Astrocyte (in vitro differentiated cells and primary cell): Measurements from ENCODE around the gene ABCA5. TPM values are rescaled to one million over a fixed set of nuclear protein-coding genes. Genes with fewer than 3 reads are reported as not detected.

Source experiments
- DNase-seq: peaks from one replicate; pipeline ENCODE4 v3.0.0-alpha.2; 2010; ENCODE audit warnings: low read depth
- FAIRE-seq: peaks from 2 replicates; lab custom pipeline; 2011; peaks lifted over from hg19 to GRCh38; lab: Jason Lieb, UNC
- H2AFZ ChIP-seq: 2 replicates; pipeline ENCODE4 v1.6.0; 2012; ENCODE audit warnings: low read depth, low read length, inconsistent platforms
- H3K27ac ChIP-seq: 2 replicates; pipeline ENCODE4 v1.5.1; 2011; ENCODE audit warnings: low read depth, low read length, inconsistent platforms
- H3K27me3 ChIP-seq: 2 replicates; pipeline ENCODE4 v1.6.0; 2011; ENCODE audit warnings: low read length, inconsistent platforms; ENCODE audit not compliant: insufficient read depth
- H3K36me3 ChIP-seq: 2 replicates; pipeline ENCODE4 v1.5.1; 2011; ENCODE audit warnings: low read length, inconsistent platforms; ENCODE audit not compliant: insufficient read depth
- H3K4me1 ChIP-seq: 2 replicates; pipeline ENCODE4 v1.5.1; 2011; ENCODE audit warnings: low read length, inconsistent platforms; ENCODE audit not compliant: insufficient read depth
- H3K4me2 ChIP-seq: 2 replicates; pipeline ENCODE4 v1.6.0; 2012; ENCODE audit warnings: low read length, inconsistent platforms
- H3K4me3 ChIP-seq: 2 replicates; pipeline ENCODE4 v1.5.1; 2011; ENCODE audit warnings: low read depth, mild to moderate bottlenecking, low read length, inconsistent platforms; ENCODE audit not compliant: insufficient read depth
- H3K79me2 ChIP-seq: 2 replicates; pipeline ENCODE4 v1.6.0; 2012; ENCODE audit warnings: mild to moderate bottlenecking, low read length, inconsistent platforms; ENCODE audit not compliant: insufficient read depth
- H3K9ac ChIP-seq: 2 replicates; pipeline ENCODE4 v1.6.0; 2012; ENCODE audit warnings: mild to moderate bottlenecking, low read length, inconsistent platforms
- H3K9me3 ChIP-seq: 2 replicates; pipeline ENCODE4 v1.5.1; 2012; ENCODE audit warnings: low read depth, mild to moderate bottlenecking, low read length, inconsistent platforms; ENCODE audit not compliant: insufficient read depth
- H4K20me1 ChIP-seq: 2 replicates; pipeline ENCODE4 v1.6.0; 2012; ENCODE audit warnings: low read length, inconsistent platforms; ENCODE audit not compliant: insufficient read depth
- H3K27ac Mint-ChIP-seq: one replicate; pipeline ENCODE4 v1.8.0; 2021; ENCODE audit warnings: mild to moderate bottlenecking, mixed read lengths; ENCODE audit not compliant: unreplicated experiment
- H3K27me3 Mint-ChIP-seq: one replicate; pipeline ENCODE4 v1.8.0; 2021; ENCODE audit warnings: low read depth, mixed read lengths; ENCODE audit not compliant: unreplicated experiment
- H3K36me3 Mint-ChIP-seq: one replicate; pipeline ENCODE4 v1.8.0; 2021; ENCODE audit warnings: low read depth, mixed read lengths; ENCODE audit not compliant: unreplicated experiment
- H3K4me1 Mint-ChIP-seq: one replicate; pipeline ENCODE4 v1.8.0; 2021; ENCODE audit warnings: low read depth, mixed read lengths; ENCODE audit not compliant: unreplicated experiment
- H3K4me3 Mint-ChIP-seq: one replicate; pipeline ENCODE4 v1.8.0; 2021; ENCODE audit warnings: mild to moderate bottlenecking, moderate library complexity, mixed read lengths; ENCODE audit not compliant: unreplicated experiment
- H3K9me3 Mint-ChIP-seq: one replicate; pipeline ENCODE4 v1.8.0; 2021; ENCODE audit warnings: mild to moderate bottlenecking, mixed read lengths; ENCODE audit not compliant: unreplicated experiment
- CTCF ChIP-seq: IDR thresholded peaks from 2 replicates; pipeline ENCODE4 v1.5.1; 2011; ENCODE audit warnings: low read depth, mild to moderate bottlenecking, inconsistent platforms, low read length, moderate library complexity; ENCODE audit not compliant: insufficient read depth
- EZH2 ChIP-seq: IDR thresholded peaks from 2 replicates; pipeline ENCODE4 v1.6.1; 2012; ENCODE audit warnings: mild to moderate bottlenecking, low read length, inconsistent platforms; ENCODE audit not compliant: insufficient read depth
- total RNA-seq: library from RNA; stranded (reverse); gene quantifications from 2 replicates; pipeline ENCODE4 v1.2.1, GENCODE V29; 2021

The ABCA5 gene
- total RNA-seq, 1 donor from 2014 or later, result 2.6 TPM

GRCh38 chr17:69336996-69337395 lies 10.1 kb upstream of the ABCA5 start:
- DNase-seq, result no peak
- Histone ChIP-seq H3K9ac (no peak overlapping the region), H3K4me2 (no peak overlapping the region), H3K4me1 (no peaks in the 10 kb centered on the region), H3K27me3 (no peaks in the 10 kb centered on the region), H3K27ac (no peak overlapping the region), H3K4me3 (no peak overlapping the region), H3K9me3 (no peaks in the 10 kb centered on the region), H3K36me3 (no peaks in the 10 kb centered on the region), H3K79me2 (no peaks in the 10 kb centered on the region), H4K20me1 (no peaks in the 10 kb centered on the region), H2AFZ (no peak overlapping the region)
- Mint-ChIP-seq H3K4me3 (no peak overlapping the region), H3K27me3 (peaks cover 4% of the 10 kb centered on the region), H3K4me1 (no peaks in the 10 kb centered on the region), H3K36me3 (no peaks in the 10 kb centered on the region), H3K9me3 (no peaks in the 10 kb centered on the region), H3K27ac (no peak overlapping the region)
- TF ChIP-seq CTCF (no peak), EZH2 (no peak)
- FAIRE-seq, result no peak

- FAIRE-seq, result no peak
- no peaks in the 10 kb centered on the region for H3K9me3 Mint-ChIP-seq
Observed at GRCh38 chr17:69336580-69336979, 9.6 kb upstream of the ABCA5 start.

More at GRCh38 chr17:69336580-69336979, 9.6 kb upstream of the ABCA5 start:
- no peaks in the 10 kb centered on the region for H3K4me1 Mint-ChIP-seq
- Histone ChIP-seq H3K79me2 (no peaks in the 10 kb centered on the region), H3K27ac (no peak overlapping the region), H3K4me3 (no peak overlapping the region), H3K9me3 (no peaks in the 10 kb centered on the region), H3K36me3 (no peaks in the 10 kb centered on the region), H3K4me2 (no peak overlapping the region), H3K4me1 (no peaks in the 10 kb centered on the region), H2AFZ (no peak overlapping the region), H3K9ac (no peak overlapping the region), H3K27me3 (no peaks in the 10 kb centered on the region), H4K20me1 (no peaks in the 10 kb centered on the region)
- no peak overlapping the region for H3K4me3 Mint-ChIP-seq
- TF ChIP-seq EZH2, result no peak
- TF ChIP-seq CTCF, result no peak
- H3K36me3 Mint-ChIP-seq, result no peaks in the 10 kb centered on the region
- H3K27ac Mint-ChIP-seq, result no peak overlapping the region
- no peak for DNase-seq
- peaks cover 4% of the 10 kb centered on the region for H3K27me3 Mint-ChIP-seq
